ENCODE measurements around the gene ITGA1. TPM values are rescaled to one million over a fixed set of nuclear protein-coding genes. Genes with fewer than 3 reads are reported as not detected.

The ITGA1 gene
- total and polyA plus RNA-seq, 2 of the 13 experiments (the other 11 are each of a cell fraction or from before 2014, with no cell fraction given): 23.1 to 28.6 TPM

DNA sequence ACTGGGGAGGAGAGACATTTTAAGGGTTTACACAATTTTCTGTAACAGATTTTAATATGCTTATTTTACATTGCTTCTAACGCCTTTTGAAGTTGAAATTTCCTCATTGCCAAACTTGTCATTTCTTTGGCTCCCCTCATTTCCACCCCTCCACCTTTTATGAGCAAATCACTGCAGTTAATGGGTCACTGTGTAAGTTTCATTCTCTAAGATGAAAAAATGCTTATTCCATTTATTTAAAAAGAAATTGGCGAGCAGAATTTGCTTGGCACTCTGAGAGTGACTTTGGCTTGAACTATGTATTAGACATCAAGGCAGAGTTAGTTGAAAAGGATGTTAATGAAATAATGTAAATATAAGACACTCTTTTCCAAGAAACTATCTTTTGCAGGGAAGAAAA lies 66.6 kb downstream of the ITGA1 start:
- H3K9me3 ChIP-seq (ENCODE audit: low read length): no peaks in the 10 kb centered on the region
- H3K4me1 ChIP-seq (ENCODE audit: insufficient read depth, low read length): no peaks in the 10 kb centered on the region
- no peak for FAIRE-seq
- H3K27me3 ChIP-seq (ENCODE audit: control insufficient read depth in 1 of 2, insufficient read depth in 2 of 2, low read length in 2 of 2): no peaks in the 10 kb centered on the region
- TF ChIP-seq, protein P1, sequence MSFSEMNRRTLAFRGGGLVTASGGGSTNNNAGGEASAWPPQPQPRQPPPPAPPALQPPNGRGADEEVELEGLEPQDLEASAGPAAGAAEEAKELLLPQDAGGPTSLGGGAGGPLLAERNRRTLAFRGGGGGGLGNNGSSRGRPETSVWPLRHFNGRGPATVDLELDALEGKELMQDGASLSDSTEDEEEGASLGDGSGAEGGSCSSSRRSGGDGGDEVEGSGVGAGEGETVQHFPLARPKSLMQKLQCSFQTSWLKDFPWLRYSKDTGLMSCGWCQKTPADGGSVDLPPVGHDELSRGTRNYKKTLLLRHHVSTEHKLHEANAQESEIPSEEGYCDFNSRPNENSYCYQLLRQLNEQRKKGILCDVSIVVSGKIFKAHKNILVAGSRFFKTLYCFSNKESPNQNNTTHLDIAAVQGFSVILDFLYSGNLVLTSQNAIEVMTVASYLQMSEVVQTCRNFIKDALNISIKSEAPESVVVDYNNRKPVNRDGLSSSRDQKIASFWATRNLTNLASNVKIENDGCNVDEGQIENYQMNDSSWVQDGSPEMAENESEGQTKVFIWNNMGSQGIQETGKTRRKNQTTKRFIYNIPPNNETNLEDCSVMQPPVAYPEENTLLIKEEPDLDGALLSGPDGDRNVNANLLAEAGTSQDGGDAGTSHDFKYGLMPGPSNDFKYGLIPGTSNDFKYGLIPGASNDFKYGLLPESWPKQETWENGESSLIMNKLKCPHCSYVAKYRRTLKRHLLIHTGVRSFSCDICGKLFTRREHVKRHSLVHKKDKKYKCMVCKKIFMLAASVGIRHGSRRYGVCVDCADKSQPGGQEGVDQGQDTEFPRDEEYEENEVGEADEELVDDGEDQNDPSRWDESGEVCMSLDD (CRISPR knock-in tag; IDR thresholded peaks at IDR 0.05; ENCODE audit: borderline replicate concordance): no peak
- DNase-seq (ENCODE audit: low spot score): no peak
- ChIA-PET CTCF (ENCODE audit: low intra/inter-chr PET ratio, low total read pairs) (no interaction called here), POLR2A (no interaction called here)
- H3K9ac ChIP-seq (ENCODE audit: insufficient read depth, low read depth, low read length): no peak overlapping the region
- no TSS peak for BruUV-seq (replicated peaks)
- no peak overlapping the region for H3K4me3 ChIP-seq (replicated peaks in 1 of 3; ENCODE audit: insufficient read depth in 1 of 3, low read depth in 2 of 3, low read length in 3 of 3)
- no peak for ATAC-seq
- H3K36me3 ChIP-seq (replicated peaks in 1 of 2; ENCODE audit: control insufficient read depth in 1 of 2, insufficient read depth in 2 of 2, low read length in 2 of 2): no peaks in the 10 kb centered on the region; a peak in 2 of 5 replicates
- no peak overlapping the region for H3K4me2 ChIP-seq (ENCODE audit: low read depth, low read length)
- in situ Hi-C loops (cut with HindIII; ENCODE audit: extremely low pct_ligation_motif_present, low pct_unique_long_range_greater_than_20kb) (no loop called here), intact Hi-C loops (cut with micrococcal nuclease; ENCODE audit: unreplicated experiment) (no loop called here)
- 98% methylated on average over 2 of the region's 2 CpGs for WGBS (ENCODE audit: low lambda C conversion rate)
- H3K79me2 ChIP-seq (ENCODE audit: insufficient read depth, low read length): no peaks in the 10 kb centered on the region
- no peak overlapping the region for H3K27ac ChIP-seq (ENCODE audit: extremely low read length, insufficient read depth, low read length)
- H4K20me1 ChIP-seq (ENCODE audit: insufficient read depth, low read length): no peaks in the 10 kb centered on the region
- no peak overlapping the region for H2AFZ ChIP-seq (ENCODE audit: low read length)

DNA sequence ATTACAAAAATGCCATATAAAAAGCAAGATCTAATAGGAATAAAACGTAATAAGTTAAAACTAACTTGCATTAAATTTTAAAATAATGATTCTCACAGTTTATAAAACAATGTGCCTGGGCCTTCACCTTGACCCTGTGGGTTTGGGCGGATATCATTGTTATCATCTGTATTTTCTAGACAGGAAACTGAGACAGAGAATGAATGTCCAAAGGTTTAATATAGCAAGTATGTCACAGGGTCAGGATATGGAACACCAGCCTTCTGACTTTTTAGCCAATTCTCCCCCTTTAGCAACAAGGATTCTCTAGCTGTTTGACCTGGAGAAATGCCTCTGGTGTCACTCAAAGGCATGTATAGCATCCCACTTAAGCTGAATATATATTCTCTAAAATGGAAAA lies 67.2 kb downstream of the ITGA1 start:
- ChIA-PET POLR2A (no interaction called here), CTCF (ENCODE audit: low intra/inter-chr PET ratio, low total read pairs) (no interaction called here)
- Histone ChIP-seq H4K20me1 (ENCODE audit: insufficient read depth, low read length) (no peaks in the 10 kb centered on the region), H3K79me2 (ENCODE audit: insufficient read depth, low read length) (no peaks in the 10 kb centered on the region), H3K9me3 (ENCODE audit: low read length) (no peaks in the 10 kb centered on the region), H3K27ac (ENCODE audit: extremely low read length, insufficient read depth, low read length) (no peak overlapping the region), H3K4me3 (replicated peaks in 1 of 3; ENCODE audit: insufficient read depth in 1 of 3, low read depth in 2 of 3, low read length in 3 of 3) (no peak overlapping the region), H2AFZ (ENCODE audit: low read length) (no peak overlapping the region), H3K4me1 (ENCODE audit: insufficient read depth, low read length) (no peaks in the 10 kb centered on the region), H3K4me2 (ENCODE audit: low read depth, low read length) (no peak overlapping the region), H3K27me3 (ENCODE audit: control insufficient read depth in 1 of 2, insufficient read depth in 2 of 2, low read length in 2 of 2) (no peaks in the 10 kb centered on the region), H3K36me3 (replicated peaks in 1 of 2; ENCODE audit: control insufficient read depth in 1 of 2, insufficient read depth in 2 of 2, low read length in 2 of 2) (no peaks in the 10 kb centered on the region; a peak in 2 of 5 replicates), H3K9ac (ENCODE audit: insufficient read depth, low read depth, low read length) (no peak overlapping the region)
- TF ChIP-seq, protein P2, sequence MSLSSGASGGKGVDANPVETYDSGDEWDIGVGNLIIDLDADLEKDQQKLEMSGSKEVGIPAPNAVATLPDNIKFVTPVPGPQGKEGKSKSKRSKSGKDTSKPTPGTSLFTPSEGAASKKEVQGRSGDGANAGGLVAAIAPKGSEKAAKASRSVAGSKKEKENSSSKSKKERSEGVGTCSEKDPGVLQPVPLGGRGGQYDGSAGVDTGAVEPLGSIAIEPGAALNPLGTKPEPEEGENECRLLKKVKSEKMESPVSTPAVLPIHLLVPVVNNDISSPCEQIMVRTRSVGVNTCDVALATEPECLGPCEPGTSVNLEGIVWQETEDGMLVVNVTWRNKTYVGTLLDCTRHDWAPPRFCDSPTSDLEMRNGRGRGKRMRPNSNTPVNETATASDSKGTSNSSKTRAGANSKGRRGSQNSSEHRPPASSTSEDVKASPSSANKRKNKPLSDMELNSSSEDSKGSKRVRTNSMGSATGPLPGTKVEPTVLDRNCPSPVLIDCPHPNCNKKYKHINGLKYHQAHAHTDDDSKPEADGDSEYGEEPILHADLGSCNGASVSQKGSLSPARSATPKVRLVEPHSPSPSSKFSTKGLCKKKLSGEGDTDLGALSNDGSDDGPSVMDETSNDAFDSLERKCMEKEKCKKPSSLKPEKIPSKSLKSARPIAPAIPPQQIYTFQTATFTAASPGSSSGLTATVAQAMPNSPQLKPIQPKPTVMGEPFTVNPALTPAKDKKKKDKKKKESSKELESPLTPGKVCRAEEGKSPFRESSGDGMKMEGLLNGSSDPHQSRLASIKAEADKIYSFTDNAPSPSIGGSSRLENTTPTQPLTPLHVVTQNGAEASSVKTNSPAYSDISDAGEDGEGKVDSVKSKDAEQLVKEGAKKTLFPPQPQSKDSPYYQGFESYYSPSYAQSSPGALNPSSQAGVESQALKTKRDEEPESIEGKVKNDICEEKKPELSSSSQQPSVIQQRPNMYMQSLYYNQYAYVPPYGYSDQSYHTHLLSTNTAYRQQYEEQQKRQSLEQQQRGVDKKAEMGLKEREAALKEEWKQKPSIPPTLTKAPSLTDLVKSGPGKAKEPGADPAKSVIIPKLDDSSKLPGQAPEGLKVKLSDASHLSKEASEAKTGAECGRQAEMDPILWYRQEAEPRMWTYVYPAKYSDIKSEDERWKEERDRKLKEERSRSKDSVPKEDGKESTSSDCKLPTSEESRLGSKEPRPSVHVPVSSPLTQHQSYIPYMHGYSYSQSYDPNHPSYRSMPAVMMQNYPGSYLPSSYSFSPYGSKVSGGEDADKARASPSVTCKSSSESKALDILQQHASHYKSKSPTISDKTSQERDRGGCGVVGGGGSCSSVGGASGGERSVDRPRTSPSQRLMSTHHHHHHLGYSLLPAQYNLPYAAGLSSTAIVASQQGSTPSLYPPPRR (CRISPR knock-in tag; IDR thresholded peaks at IDR 0.05; ENCODE audit: borderline replicate concordance): no peak
- TF ChIP-seq SP5 (CRISPR knock-in tag; IDR thresholded peaks at IDR 0.05; ENCODE audit: borderline replicate concordance, low read depth) (no peak), ZNF224 (CRISPR knock-in tag; IDR thresholded peaks at IDR 0.05) (no peak)
- ATAC-seq (no peak), FAIRE-seq (no peak), DNase-seq (ENCODE audit: low spot score) (no peak)
- in situ Hi-C loops (cut with HindIII; ENCODE audit: extremely low pct_ligation_motif_present, low pct_unique_long_range_greater_than_20kb): no loop called here
- intact Hi-C loops (cut with micrococcal nuclease; ENCODE audit: unreplicated experiment): no loop called here
- BruUV-seq (replicated peaks): no TSS peak
- 91% methylated on average over 2 of the region's 2 CpGs for WGBS (ENCODE audit: low lambda C conversion rate)

Data from HepG2 (cell line).